ENCODE results near the gene CXCL17. TPM values are rescaled to one million over a fixed set of nuclear protein-coding genes. Genes with fewer than 3 reads are reported as not detected.

The CXCL17 gene
- total RNA-seq, 1 donor from 2014 or later = 159 TPM

- ATAC-seq (peak; percentile 98), DNase-seq (peak; percentile 98)
- Histone ChIP-seq H3K27me3 (ENCODE audit: low read depth) (no peaks in the 10 kb centered on the region), H3K36me3 (no peaks in the 10 kb centered on the region), H3K27ac (peak overlapping the region; percentile 80), H3K4me1 (peaks cover 26% of the 10 kb centered on the region), H3K9me3 (no peaks in the 10 kb centered on the region), H3K4me3 (peak overlapping the region; percentile 72)
- intact Hi-C loops (cut with DNase I) = no loop called here
- TF ChIP-seq CTCF (IDR thresholded peaks at IDR 0.05) = no peak
These were observed 46.1 kb downstream of the CXCL17 start for GRCh38 chr19:42396381-42397262.

- ATAC-seq (no peak), DNase-seq (no peak)
- intact Hi-C loops (cut with DNase I) = no loop called here
- Histone ChIP-seq H3K9me3 (no peaks in the 10 kb centered on the region), H3K27ac (no peak overlapping the region), H3K4me1 (peaks cover 17% of the 10 kb centered on the region), H3K4me3 (no peak overlapping the region), H3K36me3 (no peaks in the 10 kb centered on the region), H3K27me3 (ENCODE audit: low read depth) (peaks cover 11% of the 10 kb centered on the region)
- no peak for TF ChIP-seq CTCF (IDR thresholded peaks at IDR 0.05)
These were observed 48.0 kb downstream of the CXCL17 start for GRCh38 chr19:42394751-42395150.

- Histone ChIP-seq H3K9me3 (no peaks in the 10 kb centered on the region), H3K27ac (no peak overlapping the region), H3K27me3 (ENCODE audit: low read depth) (peaks cover 25% of the 10 kb centered on the region), H3K4me1 (peaks cover 13% of the 10 kb centered on the region), H3K4me3 (no peak overlapping the region), H3K36me3 (no peaks in the 10 kb centered on the region)
- TF ChIP-seq CTCF (IDR thresholded peaks at IDR 0.05) = no peak
- intact Hi-C loops (cut with DNase I) = no loop called here
- no peak for DNase-seq
- ATAC-seq = no peak
These were observed 50.6 kb downstream of the CXCL17 start for GRCh38 chr19:42392165-42392564.

DNA sequence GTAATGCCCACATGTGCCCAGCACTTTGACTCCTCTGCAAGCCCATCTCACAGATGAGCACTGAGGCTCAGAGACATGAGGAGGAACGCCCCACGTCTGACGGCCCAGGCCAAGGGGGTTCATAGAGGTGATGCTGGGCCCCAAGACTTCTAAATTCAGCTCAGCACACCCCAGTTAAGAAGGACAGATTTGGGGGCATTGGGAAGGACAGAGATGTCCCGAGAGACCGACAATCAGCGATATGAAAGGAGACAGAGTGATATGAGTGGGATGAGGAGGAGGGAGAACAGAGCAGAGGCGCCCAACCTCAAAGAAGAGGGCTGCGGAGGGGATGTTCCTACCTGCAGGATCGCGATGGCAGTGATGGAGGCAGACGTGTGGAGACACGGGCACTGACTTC is 52.8 kb downstream of the CXCL17 start, which contains the start of gene CNFN:
Gene CNFN (minus strand): TSS at position 399 of the 400 bp plus-strand sequence. CDS start 1,260 bp downstream, outside the sequence.
- H3K4me1 ChIP-seq = peaks cover 9% of the 10 kb centered on the region
- intact Hi-C loops (cut with DNase I) = no loop called here
- H3K9me3 ChIP-seq = no peaks in the 10 kb centered on the region
- DNase-seq (no peak), ATAC-seq (no peak)
- H3K36me3 ChIP-seq = no peaks in the 10 kb centered on the region
- H3K27ac ChIP-seq = no peak within 1 kb of the TSS
- H3K27me3 ChIP-seq (ENCODE audit: low read depth) = peaks cover 27% of the 10 kb centered on the region
- TF ChIP-seq CTCF (IDR thresholded peaks at IDR 0.05) = no peak
- no peak within 1 kb of the TSS for H3K4me3 ChIP-seq

- H3K9me3 ChIP-seq = no peaks in the 10 kb centered on the region
- H3K27ac ChIP-seq = no peak overlapping the region
- DNase-seq (no peak), ATAC-seq (no peak)
- H3K4me1 ChIP-seq = peaks cover 9% of the 10 kb centered on the region
- intact Hi-C loops (cut with DNase I) = no loop called here
- H3K27me3 ChIP-seq (ENCODE audit: low read depth) = peaks cover 27% of the 10 kb centered on the region
- H3K36me3 ChIP-seq = no peaks in the 10 kb centered on the region
- TF ChIP-seq CTCF (IDR thresholded peaks at IDR 0.05) = no peak
- no peak overlapping the region for H3K4me3 ChIP-seq
These were observed 53.8 kb downstream of the CXCL17 start for GRCh38 chr19:42388851-42389489.
